Measurements from ENCODE around the gene EML6. TPM values are rescaled to one million over a fixed set of nuclear protein-coding genes. Genes with fewer than 3 reads are reported as not detected.

EML6 gene
- total and polyA plus RNA-seq, 10 of the 15 experiments (the other 5 are each of a cell fraction or from before 2014, with no cell fraction given), result 0.09 to 0.67 (median 0.21) TPM

GRCh38 chr2:54981385-54981784 is 257.9 kb downstream of the EML6 start:
- ChIA-PET POLR2A (no interaction called here), CTCF (no interaction called here), SMC1A (ENCODE audit: uncharacterized antibody, unreplicated experiment) (no interaction called here), RAD21 (ENCODE audit: unreplicated experiment) (no interaction called here)
- Histone ChIP-seq H3K27ac (ENCODE audit: control insufficient read depth, insufficient read depth) (no peak overlapping the region), H3K4me3 (no peak overlapping the region), H3K9ac (ENCODE audit: control insufficient read depth, insufficient read depth, low read length) (no peak overlapping the region), H3K9me3 (replicated peaks; ENCODE audit: control insufficient read depth, insufficient read depth, low read length) (no peaks in the 10 kb centered on the region), H3K79me2 (ENCODE audit: control insufficient read depth, insufficient read depth, low read length) (peaks cover 7% of the 10 kb centered on the region), H3K27me3 (replicated peaks in 1 of 2; ENCODE audit: control insufficient read depth in 2 of 2, insufficient read depth in 2 of 2, low read length in 1 of 2) (no peaks in the 10 kb centered on the region), H3K4me2 (ENCODE audit: control insufficient read depth, insufficient read depth) (no peak overlapping the region), H4K20me1 (ENCODE audit: control insufficient read depth, insufficient read depth) (no peaks in the 10 kb centered on the region), H2AFZ (ENCODE audit: control insufficient read depth, low read depth, low read length) (no peak overlapping the region), H3K4me1 (ENCODE audit: control insufficient read depth, insufficient read depth, low read length) (peaks cover 17% of the 10 kb centered on the region), H3K36me3 (ENCODE audit: control insufficient read depth in 2 of 2, insufficient read depth in 2 of 2, low read length in 1 of 2) (peaks cover 0 to 6% of the 10 kb centered on the region in 2 experiments; a peak in 3 of 4 replicates)
- intact Hi-C loops (cut with micrococcal nuclease; ENCODE audit: unreplicated experiment), result no loop called here
- no TSS peak for BruUV-seq (replicated peaks)
- WGBS (ENCODE audit: insufficient coverage, insufficient replicate concordance, low lambda C conversion rate, missing lambda C conversion rate), result 92% methylated on average over 2 of the region's 2 CpGs
- DNase-seq (ENCODE audit: low read depth, low spot score) (no peak), ATAC-seq (no peak), FAIRE-seq (no peak)
- in situ Hi-C loops (cut with MboI), result no loop called here
- TF ChIP-seq MTA2 (IDR thresholded peaks at IDR 0.05; ENCODE audit: low read depth), result no peak
- TF ChIP-seq ZBTB11 (CRISPR knock-in tag; IDR thresholded peaks at IDR 0.05), result no peak
- TF ChIP-seq PBX3 (IDR thresholded peaks at IDR 0.05; ENCODE audit: insufficient replicate concordance, low read depth, low read length), result no peak
- TF ChIP-seq WRNIP1 (IDR thresholded peaks at IDR 0.05; ENCODE audit: borderline replicate concordance, low read depth, low read length), result no peak
- no peak for TF ChIP-seq JUND (IDR thresholded peaks at IDR 0.05; ENCODE audit: low read depth, low read length)
- no peak for TF ChIP-seq RCOR1 (conservative IDR thresholded peaks at IDR 0.05; ENCODE audit: low read depth, low read length)
- TF ChIP-seq NFYA (IDR thresholded peaks at IDR 0.05; ENCODE audit: borderline replicate concordance, low read depth, low read length), result no peak
- no peak for TF ChIP-seq MLLT1 (IDR thresholded peaks at IDR 0.05)
- no peak for TF ChIP-seq SKIL (IDR thresholded peaks at IDR 0.05; ENCODE audit: low read depth, poor library complexity, severe bottlenecking)
- TF ChIP-seq MYC (IDR thresholded peaks at IDR 0.05; ENCODE audit: insufficient read depth, insufficient read length, insufficient replicate concordance, low read length, severe bottlenecking), result no peak
- TF ChIP-seq STAT3 (IDR thresholded peaks at IDR 0.05; ENCODE audit: low read depth, low read length), result no peak
- TF ChIP-seq YY1 (IDR thresholded peaks at IDR 0.05; ENCODE audit: low read depth, low read length), result no peak
- no peak for TF ChIP-seq GABPA (IDR thresholded peaks at IDR 0.05; ENCODE audit: low read depth)

All from GM12878 (cell line).